GM12873 (cell line): Measurements from ENCODE around the gene SEMA6C.

ENCODE experiments used
- CTCF ChIP-seq: IDR thresholded peaks from 2 replicates; pipeline ENCODE4 v1.5.1; 2012; ENCODE audit warnings: low read depth, mild to moderate bottlenecking, moderate library complexity, low read length, control low read depth; ENCODE audit not compliant: insufficient read depth; ENCODE audit errors: missing control alignments

The SEMA6C gene

GRCh38 chr1:151147665-151148064 is 1.2 kb upstream of the SEMA6C start:
- TF ChIP-seq CTCF: no peak

GRCh38 chr1:151147132-151147503 is 687 bp upstream of the SEMA6C start:
- no peak for TF ChIP-seq CTCF

- no peak for TF ChIP-seq CTCF
These were observed 389 bp downstream of the SEMA6C start for GRCh38 chr1:151146072-151146411.

- TF ChIP-seq CTCF: no peak
These were observed 943 bp downstream of the SEMA6C start for GRCh38 chr1:151145304-151146071.

- TF ChIP-seq CTCF: no peak
These were observed 1.7 kb downstream of the SEMA6C start for GRCh38 chr1:151144474-151145303.

GRCh38 chr1:151143986-151144385 is 2.4 kb downstream of the SEMA6C start:
- no peak for TF ChIP-seq CTCF

- no peak for TF ChIP-seq CTCF
These were observed 3.4 kb downstream of the SEMA6C start for GRCh38 chr1:151143057-151143435.
